Measurements from ENCODE around the gene SELENON. TPM values are rescaled to one million over a fixed set of nuclear protein-coding genes. Genes with fewer than 3 reads are reported as not detected.
A peak's percentile ranks its signal among the peaks of the same experiment; 100 is the strongest.

The SELENON gene
- total and polyA plus RNA-seq, 2 of the 13 experiments (the other 11 are each of a cell fraction or from before 2014, with no cell fraction given): 3.8 to 8.0 TPM

DNA sequence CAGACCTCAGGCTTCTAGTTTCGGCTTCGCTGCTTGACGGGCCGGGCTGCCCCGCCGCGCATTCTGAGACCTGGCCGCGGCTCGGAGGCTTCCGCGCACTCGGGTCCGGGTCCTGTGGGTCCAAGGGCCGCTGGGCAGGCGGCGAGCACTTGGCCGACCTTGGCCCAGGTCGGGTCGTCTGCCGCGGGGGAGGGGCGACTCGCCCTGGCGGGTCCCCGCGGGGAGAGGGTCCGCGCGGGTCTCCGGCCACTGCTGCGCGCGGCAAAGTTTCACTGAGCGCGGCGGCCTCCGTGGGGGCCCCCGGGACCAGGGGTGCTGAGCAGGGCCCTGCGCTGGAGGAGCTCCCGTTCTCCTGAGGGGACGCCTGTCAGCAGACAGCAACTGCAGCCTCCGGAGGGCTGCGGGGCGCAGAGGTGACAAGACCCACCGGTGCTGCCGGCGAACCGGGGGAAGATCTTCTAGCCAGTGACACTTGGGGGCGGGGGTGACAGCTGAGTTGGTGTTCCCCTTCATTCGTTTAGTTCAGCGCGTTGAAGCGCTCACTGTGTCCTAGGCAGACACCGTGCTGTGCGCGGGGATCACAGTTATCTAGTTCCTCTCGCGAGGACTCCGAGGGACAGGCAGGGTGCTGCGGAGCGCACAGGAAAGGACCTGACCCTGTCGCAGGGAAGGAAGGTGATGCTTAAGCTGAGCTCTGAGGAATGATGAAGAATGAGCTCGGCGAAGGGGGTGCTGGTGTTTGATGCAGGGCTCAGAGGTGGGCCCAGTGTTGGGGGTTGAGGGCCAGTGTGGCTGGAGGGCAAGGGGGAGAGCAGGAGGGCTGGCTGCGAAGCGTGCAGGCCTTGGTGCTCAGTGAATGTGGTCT lies 20.5 kb downstream of the SELENON start (continued):
- TF ChIP-seq ZNF207 (IDR thresholded peaks at IDR 0.05; ENCODE audit: borderline replicate concordance) (no peak), ZBTB21 (CRISPR knock-in tag; IDR thresholded peaks at IDR 0.05) (no peak), RAD51 (IDR thresholded peaks at IDR 0.05; ENCODE audit: borderline replicate concordance) (no peak), PITX1 (CRISPR knock-in tag; IDR thresholded peaks at IDR 0.05) (0 out of 2 replicates have a peak, but pooled peaks have one; percentile 31), MBNL3 (CRISPR knock-in tag; conservative IDR thresholded peaks at IDR 0.05) (no peak), NCOA2 (CRISPR knock-in tag; IDR thresholded peaks at IDR 0.05) (peak; percentile 14; the same call in 1 of the 2 replicates), ZNF331 (CRISPR knock-in tag; IDR thresholded peaks at IDR 0.05) (no peak; the same call in 1 of the 2 replicates), FOXO1 (CRISPR knock-in tag; IDR thresholded peaks at IDR 0.05) (no peak), ZNF30 (CRISPR knock-in tag; IDR thresholded peaks at IDR 0.05) (peak; percentile 13; the same call in 1 of the 2 replicates), ZNF724P (CRISPR knock-in tag; IDR thresholded peaks at IDR 0.05; ENCODE audit: borderline replicate concordance) (no peak), REXO4 (CRISPR knock-in tag; IDR thresholded peaks at IDR 0.05; ENCODE audit: borderline replicate concordance) (no peak), SNRNP70 (IDR thresholded peaks at IDR 0.05; ENCODE audit: low read depth, low read length) (no peak), IRF9 (CRISPR knock-in tag; IDR thresholded peaks at IDR 0.05; ENCODE audit: borderline replicate concordance) (no peak), DR1 (CRISPR knock-in tag; IDR thresholded peaks at IDR 0.05) (no peak; the same call in 1 of the 2 replicates), ADNP (CRISPR knock-in tag; IDR thresholded peaks at IDR 0.05) (no peak), TEAD3 (CRISPR knock-in tag; optimal IDR thresholded peaks at IDR 0.05; ENCODE audit: borderline replicate concordance) (no peak), ZNF460 (CRISPR knock-in tag; IDR thresholded peaks at IDR 0.05; ENCODE audit: borderline replicate concordance) (no peak), SNAPC2 (CRISPR knock-in tag; IDR thresholded peaks at IDR 0.05) (0 out of 2 replicates have a peak, but pooled peaks have one; percentile 45), ZNF670 (CRISPR knock-in tag; IDR thresholded peaks at IDR 0.05; ENCODE audit: borderline replicate concordance) (peak; percentile 64; the same call in 1 of the 2 replicates), ZNF18 (CRISPR knock-in tag; IDR thresholded peaks at IDR 0.05; ENCODE audit: insufficient replicate concordance) (no peak)
- TF ChIP-seq, protein P1, sequence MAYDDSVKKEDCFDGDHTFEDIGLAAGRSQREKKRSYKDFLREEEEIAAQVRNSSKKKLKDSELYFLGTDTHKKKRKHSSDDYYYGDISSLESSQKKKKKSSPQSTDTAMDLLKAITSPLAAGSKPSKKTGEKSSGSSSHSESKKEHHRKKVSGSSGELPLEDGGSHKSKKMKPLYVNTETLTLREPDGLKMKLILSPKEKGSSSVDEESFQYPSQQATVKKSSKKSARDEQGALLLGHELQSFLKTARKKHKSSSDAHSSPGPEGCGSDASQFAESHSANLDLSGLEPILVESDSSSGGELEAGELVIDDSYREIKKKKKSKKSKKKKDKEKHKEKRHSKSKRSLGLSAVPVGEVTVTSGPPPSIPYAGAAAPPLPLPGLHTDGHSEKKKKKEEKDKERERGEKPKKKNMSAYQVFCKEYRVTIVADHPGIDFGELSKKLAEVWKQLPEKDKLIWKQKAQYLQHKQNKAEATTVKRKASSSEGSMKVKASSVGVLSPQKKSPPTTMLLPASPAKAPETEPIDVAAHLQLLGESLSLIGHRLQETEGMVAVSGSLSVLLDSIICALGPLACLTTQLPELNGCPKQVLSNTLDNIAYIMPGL (CRISPR knock-in tag; IDR thresholded peaks at IDR 0.05; ENCODE audit: borderline replicate concordance in 1 of 2, low read depth in 1 of 2): peak; percentile 28 to 78; a peak in 2 of 4 replicates
- TF ChIP-seq, protein P2, sequence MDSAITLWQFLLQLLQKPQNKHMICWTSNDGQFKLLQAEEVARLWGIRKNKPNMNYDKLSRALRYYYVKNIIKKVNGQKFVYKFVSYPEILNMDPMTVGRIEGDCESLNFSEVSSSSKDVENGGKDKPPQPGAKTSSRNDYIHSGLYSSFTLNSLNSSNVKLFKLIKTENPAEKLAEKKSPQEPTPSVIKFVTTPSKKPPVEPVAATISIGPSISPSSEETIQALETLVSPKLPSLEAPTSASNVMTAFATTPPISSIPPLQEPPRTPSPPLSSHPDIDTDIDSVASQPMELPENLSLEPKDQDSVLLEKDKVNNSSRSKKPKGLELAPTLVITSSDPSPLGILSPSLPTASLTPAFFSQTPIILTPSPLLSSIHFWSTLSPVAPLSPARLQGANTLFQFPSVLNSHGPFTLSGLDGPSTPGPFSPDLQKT (CRISPR knock-in tag; IDR thresholded peaks at IDR 0.05; ENCODE audit: borderline replicate concordance): no peak
